Body of pancreas (tissue), 4 donors: ENCODE results near the gene CDKAL1. TPM values are rescaled to one million over a fixed set of nuclear protein-coding genes. Genes with fewer than 3 reads are reported as not detected.
"Not testable (repeated sequence)": the region's sequence is repeated elsewhere in the genome, so short reads cannot be mapped to it uniquely, and the experiment has no call there.

ENCODE experiments used
- ATAC-seq: fragments of 150-250 bp; one replicate; pipeline ENCODE4 v1.9.1; 2016
- DNase-seq, 4 donors: peaks; one replicate each; pipeline ENCODE4 v3.0.0-alpha.2; 2019
- H3K27ac ChIP-seq, 4 donors: fragments of 200-600 bp; sonication (generic); 1 replicate in 3 of 4; 2 replicates in 1 of 4; pipeline versions ENCODE4 v1.5.1 to v1.6.1; 2016 to 2019; ENCODE audit warnings: mild to moderate bottlenecking in 1 of 4, mixed read lengths in 1 of 4, moderate library complexity in 1 of 4
- H3K27me3 ChIP-seq, 2 donors: fragments of 200-600 bp; sonication (generic); one replicate each; pipeline ENCODE4 v1.6.0; 2016; ENCODE audit warnings: mild to moderate bottlenecking in 1 of 2
- H3K36me3 ChIP-seq, 2 donors: fragments of 200-600 bp; sonication (generic); replicated peaks in 1 of 2; 2 replicates each; pipeline ENCODE4 v1.5.1; 2016; ENCODE audit warnings: low read depth in 2 of 2; ENCODE audit not compliant: insufficient read depth in 1 of 2
- H3K4me1 ChIP-seq: fragments of 200-600 bp; sonication (generic); one replicate; pipeline ENCODE4 v1.6.0; 2016
- H3K4me3 ChIP-seq, 2 donors: fragments of 200-600 bp; sonication (generic); 1 replicate in 1 of 2; 2 replicates in 1 of 2; pipeline ENCODE4 v1.5.1; 2016 to 2019
- H3K9me3 ChIP-seq, 3 donors: fragments of 200-600 bp; sonication (generic); 1 replicate in 2 of 3; 2 replicates in 1 of 3; pipeline ENCODE4 v1.5.1; 2016
- POLR2A ChIP-seq, 3 donors: fragments of 450-650 bp; IDR thresholded peaks; one replicate each; pipeline ENCODE4 v1.6.1; 2016; ENCODE audit warnings: antibody characterized with exemption in 3 of 3, mild to moderate bottlenecking in 2 of 3
- WGBS, 2 donors: methylation state at CpG; one replicate each; pipeline ENCODE4 v1.1.5; 2017; 5-methylcytosine and 5-hydroxymethylcytosine counted together
- intact Hi-C: fragments of 100-400 bp; cut with DNase I; formaldehyde crosslinking; loops from one replicate; pipeline ENCODE4 v1.15.1; 2023
- total RNA-seq, 2 donors: library from RNA; depleted of rRNA; stranded (reverse); fragments of >200 nt; gene quantifications; one replicate each; pipeline ENCODE4 v1.1.0, GENCODE V29; 2016
- TF ChIP-seq, protein P1 (sequence below), 7 experiments: fragments of 450-650 bp in 4 of 7; fragments of 200-600 bp in 3 of 7; sonication (generic) in 3 of 7; IDR thresholded peaks; one replicate each; pipeline ENCODE4 v1.5.1; 2016 to 2019; ENCODE audit warnings: antibody characterized with exemption in 7 of 7

CDKAL1 gene
- total RNA-seq, 2 donors from 2014 or later = 16.3 to 18.1 TPM

DNA sequence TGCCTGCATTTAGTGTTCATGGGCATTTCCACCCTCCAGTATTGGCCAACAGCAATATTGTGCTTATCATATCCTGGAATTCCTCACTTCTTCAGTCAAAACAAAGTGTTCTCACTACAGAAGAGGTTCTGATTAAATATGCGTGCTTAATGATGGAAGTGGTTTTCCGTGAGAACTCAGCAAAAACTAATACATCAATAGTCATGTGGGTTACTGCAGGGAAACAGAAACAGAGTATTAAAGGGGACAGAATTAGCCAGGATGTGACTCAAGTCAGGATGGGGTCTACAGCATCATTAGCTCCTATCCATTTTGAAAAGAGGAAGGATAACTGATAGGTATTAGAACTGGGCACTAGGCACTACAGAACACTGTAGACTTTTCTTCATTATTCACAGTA lies 384.6 kb downstream of the CDKAL1 start:
- no peaks in the 10 kb centered on the region for H3K36me3 ChIP-seq
- H3K27ac ChIP-seq = no peak overlapping the region
- WGBS, 2 donors = 86 to 96% methylated on average over 2 of the region's 2 CpGs
- no peaks in the 10 kb centered on the region for H3K9me3 ChIP-seq
- DNase-seq (no peak), ATAC-seq (no peak)
- no peak for TF ChIP-seq POLR2A (IDR thresholded peaks at IDR 0.05)
- TF ChIP-seq, protein P1, sequence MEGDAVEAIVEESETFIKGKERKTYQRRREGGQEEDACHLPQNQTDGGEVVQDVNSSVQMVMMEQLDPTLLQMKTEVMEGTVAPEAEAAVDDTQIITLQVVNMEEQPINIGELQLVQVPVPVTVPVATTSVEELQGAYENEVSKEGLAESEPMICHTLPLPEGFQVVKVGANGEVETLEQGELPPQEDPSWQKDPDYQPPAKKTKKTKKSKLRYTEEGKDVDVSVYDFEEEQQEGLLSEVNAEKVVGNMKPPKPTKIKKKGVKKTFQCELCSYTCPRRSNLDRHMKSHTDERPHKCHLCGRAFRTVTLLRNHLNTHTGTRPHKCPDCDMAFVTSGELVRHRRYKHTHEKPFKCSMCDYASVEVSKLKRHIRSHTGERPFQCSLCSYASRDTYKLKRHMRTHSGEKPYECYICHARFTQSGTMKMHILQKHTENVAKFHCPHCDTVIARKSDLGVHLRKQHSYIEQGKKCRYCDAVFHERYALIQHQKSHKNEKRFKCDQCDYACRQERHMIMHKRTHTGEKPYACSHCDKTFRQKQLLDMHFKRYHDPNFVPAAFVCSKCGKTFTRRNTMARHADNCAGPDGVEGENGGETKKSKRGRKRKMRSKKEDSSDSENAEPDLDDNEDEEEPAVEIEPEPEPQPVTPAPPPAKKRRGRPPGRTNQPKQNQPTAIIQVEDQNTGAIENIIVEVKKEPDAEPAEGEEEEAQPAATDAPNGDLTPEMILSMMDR (IDR thresholded peaks at IDR 0.05) = no peak
- no peaks in the 10 kb centered on the region for H3K27me3 ChIP-seq
- H3K4me1 ChIP-seq = no peaks in the 10 kb centered on the region
- H3K4me3 ChIP-seq = no peak overlapping the region
- intact Hi-C loops = no loop called here

DNA sequence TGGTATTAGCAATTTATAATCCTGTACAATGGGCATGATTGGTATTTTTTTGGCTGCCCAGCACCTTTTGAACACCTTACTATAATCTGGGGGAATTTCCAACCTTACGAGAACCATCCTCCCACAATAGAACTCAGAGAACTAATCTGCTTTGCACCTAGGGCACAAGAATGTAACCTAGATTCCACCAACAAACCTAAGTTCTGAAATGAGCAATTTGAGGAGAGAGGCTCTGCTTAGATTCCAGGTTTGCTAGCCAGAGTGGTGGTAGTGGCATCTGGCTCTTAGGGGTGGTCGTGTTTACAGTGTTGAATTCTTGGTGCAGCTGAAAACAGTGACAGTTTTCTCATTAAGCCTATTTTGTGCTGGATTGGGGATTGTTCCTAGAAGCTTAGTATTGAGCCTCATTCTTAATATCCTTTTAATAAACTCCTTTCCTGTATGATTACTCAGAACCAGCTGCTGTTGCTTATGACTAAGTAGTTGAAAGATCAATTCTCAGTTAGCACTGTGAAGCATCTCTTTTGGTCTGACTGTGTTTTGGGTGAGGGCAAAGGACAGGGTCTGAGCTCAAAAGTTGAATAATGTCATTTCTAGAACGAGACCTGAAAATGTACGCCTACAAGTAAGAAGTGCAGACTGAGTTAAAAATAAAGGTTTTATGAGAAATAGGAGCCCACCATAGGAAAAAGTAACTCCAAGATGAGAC lies 385.6 kb downstream of the CDKAL1 start:
- ATAC-seq (no peak), DNase-seq (no peak)
- Histone ChIP-seq H3K9me3 (no peaks in the 10 kb centered on the region), H3K27ac (no peak overlapping the region), H3K4me3 (no peak overlapping the region), H3K27me3 (no peaks in the 10 kb centered on the region), H3K4me1 (no peaks in the 10 kb centered on the region), H3K36me3 (no peaks in the 10 kb centered on the region)
- intact Hi-C loops = no loop called here
- TF ChIP-seq, protein P1 (IDR thresholded peaks at IDR 0.05) = no peak
- no peak for TF ChIP-seq POLR2A (IDR thresholded peaks at IDR 0.05)
- WGBS, 2 donors = 91 to 93% methylated on average over 4 of the region's 4 CpGs

DNA sequence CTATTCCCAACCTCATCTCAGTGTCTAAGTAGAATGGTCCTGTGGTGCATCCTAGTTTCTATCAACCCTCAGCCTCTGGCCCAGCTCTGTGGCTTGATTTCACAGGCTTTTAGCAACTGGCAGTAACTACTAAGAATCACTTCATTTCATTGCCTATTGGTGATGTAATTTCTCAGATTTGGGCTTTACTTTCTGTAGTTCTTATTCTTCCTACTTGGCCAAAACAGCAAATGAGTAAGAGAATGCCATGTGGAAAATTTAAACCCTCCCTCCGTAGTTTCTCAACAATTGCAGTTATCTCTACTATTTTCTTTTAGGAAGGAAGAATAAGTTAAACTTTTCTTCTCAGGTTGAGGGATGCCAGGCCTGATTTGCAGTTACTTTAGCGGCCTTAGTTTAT lies 387.3 kb downstream of the CDKAL1 start:
- intact Hi-C loops = no loop called here
- H3K27me3 ChIP-seq = no peaks in the 10 kb centered on the region
- DNase-seq = no peak
- no peak for ATAC-seq
- no peaks in the 10 kb centered on the region for H3K4me1 ChIP-seq
- H3K9me3 ChIP-seq = no peaks in the 10 kb centered on the region
- H3K27ac ChIP-seq = no peak overlapping the region
- TF ChIP-seq POLR2A (IDR thresholded peaks at IDR 0.05) = no peak
- TF ChIP-seq, protein P1 (IDR thresholded peaks at IDR 0.05) = no peak
- WGBS, 2 donors = 86 to 98% methylated on average over 2 of the region's 2 CpGs
- H3K36me3 ChIP-seq = no peaks in the 10 kb centered on the region
- H3K4me3 ChIP-seq = no peak overlapping the region

DNA sequence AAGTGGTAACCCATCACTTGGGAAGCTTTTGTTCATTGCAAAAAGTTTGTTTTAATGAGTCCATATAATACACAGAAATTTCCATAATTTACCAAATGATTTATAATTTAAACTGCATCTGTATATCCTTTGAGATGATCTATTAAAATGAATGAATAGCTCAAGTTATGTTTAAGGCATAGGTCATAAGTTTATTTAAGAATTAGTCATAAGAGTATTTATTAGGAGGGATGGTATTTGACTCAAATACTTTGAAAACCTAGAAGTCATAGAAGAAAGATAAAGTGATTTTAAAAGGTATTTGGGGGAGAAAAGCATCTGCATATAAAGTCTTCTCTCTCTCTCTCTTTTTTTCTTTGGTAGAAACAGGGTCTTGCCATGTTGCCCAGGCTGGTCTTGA lies 388.5 kb downstream of the CDKAL1 start:
- no peak for ATAC-seq
- TF ChIP-seq, protein P1 (IDR thresholded peaks at IDR 0.05) = no peak
- no peak for TF ChIP-seq POLR2A (IDR thresholded peaks at IDR 0.05)
- Histone ChIP-seq H3K27me3 (no peaks in the 10 kb centered on the region), H3K27ac (no peak overlapping the region), H3K36me3 (no peaks in the 10 kb centered on the region), H3K9me3 (no peaks in the 10 kb centered on the region), H3K4me1 (no peaks in the 10 kb centered on the region), H3K4me3 (no peak overlapping the region)
- no peak for DNase-seq
- intact Hi-C loops = no loop called here

DNA sequence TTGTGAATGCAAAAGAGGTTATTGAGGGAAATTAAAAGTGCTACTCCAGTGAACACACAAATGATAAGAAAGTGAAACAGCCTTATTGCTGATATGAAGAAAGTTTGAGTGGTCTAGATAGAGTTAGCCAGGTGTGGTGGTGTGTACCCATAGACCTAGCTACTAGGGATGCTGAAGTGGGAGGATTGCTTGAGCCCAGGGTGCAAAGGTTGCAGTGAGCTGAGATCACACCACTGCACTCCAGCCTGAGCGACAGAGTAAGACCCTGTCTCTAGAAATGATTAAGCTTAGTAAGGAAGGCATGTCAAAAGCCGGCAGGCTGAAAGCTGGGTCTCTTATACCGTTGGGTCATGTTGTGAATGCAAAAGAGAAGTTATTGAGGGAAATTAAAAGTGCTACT lies 389.8 kb downstream of the CDKAL1 start:
- intact Hi-C loops, H3K9me3 ChIP-seq, H3K36me3 ChIP-seq, H3K27me3 ChIP-seq, DNase-seq, H3K4me1 ChIP-seq, H3K27ac ChIP-seq, H3K4me3 ChIP-seq, ATAC-seq: not testable (repeated sequence)
- 67 to 81% methylated on average over 3 of the region's 3 CpGs for WGBS, 2 donors
